NCI-H524 treated with DMSO at 0.1 percent for 48 hours (cell line): ENCODE data around the gene KBTBD4.
"Not testable (repeated sequence)": the region's sequence is repeated elsewhere in the genome, so short reads cannot be mapped to it uniquely, and the experiment has no call there.

Experiments used
- DNase-seq: peaks from one replicate; lab custom pipeline; 2025; lab: John Stamatoyannopoulos, UW

KBTBD4 gene

DNA sequence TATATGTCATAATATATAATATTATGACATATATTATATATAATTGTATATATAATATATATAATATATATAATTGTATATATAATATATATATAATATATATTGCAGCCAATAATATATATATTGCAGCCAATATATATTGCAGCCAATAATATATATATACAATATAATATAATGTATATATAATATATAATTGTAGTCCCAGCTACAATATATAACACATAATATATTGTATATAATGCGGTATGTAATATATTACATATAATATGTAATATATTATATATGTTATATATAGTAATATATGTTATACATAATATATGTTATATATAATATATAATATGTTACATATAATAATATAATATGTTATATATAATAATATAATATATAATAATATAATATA lies 20.1 kb downstream of the KBTBD4 start:
- no peak for DNase-seq

DNA sequence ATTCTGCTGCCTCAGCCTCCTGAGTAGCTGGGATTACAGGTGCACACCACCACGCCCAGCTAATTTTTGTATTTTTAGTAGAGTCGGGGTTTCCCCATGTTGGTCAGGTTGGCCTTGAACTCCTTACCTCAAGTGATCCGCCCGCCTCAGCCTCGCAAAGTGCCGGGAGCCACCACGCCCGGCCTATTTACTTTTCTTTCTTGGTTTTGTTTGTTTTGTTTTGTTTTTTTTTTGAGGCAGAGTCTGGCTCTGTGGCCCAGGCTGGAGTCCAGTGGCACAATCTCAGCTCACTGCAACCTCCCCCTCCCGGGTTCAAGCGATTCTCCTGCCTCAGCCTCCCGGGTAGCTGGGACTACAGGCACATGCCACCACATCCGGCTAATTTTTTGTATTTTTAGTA lies 21.8 kb downstream of the KBTBD4 start:
- DNase-seq = not testable (repeated sequence)

DNA sequence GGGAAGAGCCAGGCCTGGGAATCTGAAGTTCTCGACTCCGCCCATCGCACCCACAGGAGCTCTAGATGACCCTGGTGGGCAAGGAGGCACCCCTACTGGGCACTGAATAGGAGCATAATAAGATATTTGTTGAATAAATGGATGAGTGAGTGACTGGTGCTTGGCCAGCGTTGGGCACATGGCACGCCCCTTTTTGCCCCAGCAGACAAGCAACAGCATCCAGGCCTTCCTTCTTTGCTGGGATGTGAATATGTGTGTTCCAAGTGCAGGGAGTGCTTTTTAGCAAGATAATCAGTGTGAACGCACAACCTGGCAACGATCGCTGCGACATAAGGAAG lies 25.4 kb downstream of the KBTBD4 start:
- DNase-seq = no peak

DNA sequence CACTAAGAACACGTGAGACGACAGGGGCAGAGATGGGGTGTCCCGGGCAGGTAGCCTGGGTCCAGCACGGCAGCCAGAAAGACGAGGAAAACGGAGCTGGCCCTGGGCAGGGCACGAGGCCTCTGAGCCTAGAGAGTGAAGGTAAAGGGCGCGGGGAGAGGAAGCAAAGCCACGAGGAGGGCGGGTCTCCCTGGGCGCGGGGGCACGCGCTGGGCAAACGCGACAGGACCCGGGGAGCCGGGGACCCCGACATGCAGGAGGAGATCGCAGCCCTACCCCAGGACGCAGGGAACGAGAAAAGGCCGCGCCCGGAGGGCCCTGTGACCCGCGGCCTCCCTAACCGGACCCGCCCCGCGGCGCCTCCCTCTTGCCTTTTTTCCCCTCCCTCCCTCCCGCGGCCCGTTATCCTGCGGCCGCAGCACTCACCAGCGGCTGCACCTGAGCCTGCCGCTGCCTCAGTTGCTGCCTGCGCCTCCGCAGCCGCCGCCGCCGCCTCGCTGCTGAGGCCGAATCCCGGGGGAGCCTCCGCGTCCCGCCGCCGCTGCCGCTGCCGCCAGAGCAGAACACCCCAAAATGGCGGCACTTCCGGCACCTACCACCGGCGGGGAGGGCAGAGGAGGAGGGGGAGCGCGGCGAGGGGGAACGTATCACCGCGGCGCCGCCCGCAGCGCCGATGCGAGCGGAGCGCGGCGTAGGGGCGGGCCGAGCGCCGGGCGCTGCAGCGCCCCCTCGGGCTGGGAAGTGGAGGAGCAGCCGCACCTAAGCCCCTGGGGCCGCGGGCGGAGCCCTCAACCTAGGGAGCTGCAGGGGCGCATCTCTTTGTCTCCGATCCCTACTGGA lies 26.0 kb downstream of the KBTBD4 start, which contains the start of gene CELF1:
CELF1 (minus strand) TSS at position 567 of the 840 bp plus-strand sequence. CDS start 53,609 bp downstream, outside the sequence.
- peak; percentile 48 for DNase-seq

DNA sequence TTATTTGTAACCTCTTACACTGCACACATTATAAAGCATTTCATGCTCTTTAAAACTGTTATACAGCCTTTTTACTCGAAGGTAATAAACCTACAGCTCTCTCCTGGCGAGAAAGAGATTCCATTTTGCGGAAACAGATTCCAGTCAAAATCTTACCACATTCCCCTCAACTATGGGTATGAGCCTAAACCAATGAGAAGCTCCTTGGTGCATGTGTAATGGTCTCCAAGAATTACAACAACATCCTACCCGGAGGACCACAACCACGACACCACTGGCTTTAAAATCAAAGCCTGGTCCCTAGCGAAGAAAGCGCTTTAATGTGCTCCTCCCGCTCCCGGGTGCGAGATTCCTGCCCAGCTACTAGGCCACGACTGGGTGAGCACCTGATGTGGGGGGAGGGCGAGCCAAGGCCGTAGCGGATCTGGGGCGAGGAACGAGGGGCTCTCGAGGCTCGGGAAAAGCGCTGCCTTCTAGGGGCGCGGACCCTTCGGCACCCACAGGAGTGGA lies 26.7 kb downstream of the KBTBD4 start:
- DNase-seq = no peak

DNA sequence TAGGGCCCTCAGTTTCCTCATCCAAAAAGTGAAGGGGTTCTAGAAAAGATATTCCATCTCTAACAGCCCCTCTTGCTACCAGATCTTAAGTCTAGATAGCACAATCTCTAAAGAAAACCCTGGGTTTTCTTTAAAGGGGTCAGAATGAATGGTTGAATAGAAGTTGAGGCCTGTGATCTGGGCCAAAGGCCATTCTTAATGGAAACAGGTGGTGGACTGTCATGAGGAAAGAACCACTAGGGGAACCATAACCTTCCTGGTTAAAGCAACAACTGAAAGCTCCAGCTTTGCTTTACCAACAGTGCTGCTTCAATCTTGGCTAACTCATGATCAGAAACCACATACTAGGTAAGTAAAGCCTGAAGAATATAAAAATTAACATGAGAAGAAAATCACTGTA lies 27.7 kb downstream of the KBTBD4 start:
- DNase-seq = no peak

DNA sequence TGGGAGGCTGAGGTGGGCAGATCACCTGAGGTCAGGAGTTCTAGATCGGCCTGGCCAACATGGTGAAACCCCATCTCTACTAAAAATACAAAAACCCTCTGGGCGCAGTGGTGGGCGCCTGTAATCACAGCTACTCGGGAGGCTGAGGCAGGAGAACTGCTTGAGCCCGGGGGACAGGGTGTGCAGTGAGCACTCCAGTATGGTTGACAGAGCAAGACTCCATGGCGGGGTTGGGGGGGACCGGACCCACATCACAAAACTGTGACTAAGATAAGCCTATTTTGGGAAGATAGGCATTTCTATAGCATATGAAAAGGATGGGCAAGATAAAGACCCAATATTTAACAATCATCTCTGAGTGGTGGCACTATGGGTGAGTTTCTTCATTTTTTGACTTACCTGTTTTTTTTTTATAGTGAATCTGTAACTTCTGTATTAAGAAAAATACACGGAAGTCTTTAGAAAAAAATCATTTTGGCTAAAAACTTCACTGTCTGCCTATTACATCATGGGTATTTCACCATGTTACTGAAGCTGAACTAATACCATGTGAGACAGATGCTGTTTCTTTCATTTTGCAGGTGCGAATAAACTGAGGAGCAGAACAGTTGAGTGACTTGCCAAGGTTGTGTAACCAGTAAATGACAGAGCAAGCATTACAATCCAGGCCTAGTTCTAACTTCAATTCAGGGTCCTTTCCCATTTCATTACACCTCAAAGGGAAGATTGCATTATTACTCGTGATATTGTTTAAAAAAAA lies 28.3 kb downstream of the KBTBD4 start:
- no peak for DNase-seq

DNA sequence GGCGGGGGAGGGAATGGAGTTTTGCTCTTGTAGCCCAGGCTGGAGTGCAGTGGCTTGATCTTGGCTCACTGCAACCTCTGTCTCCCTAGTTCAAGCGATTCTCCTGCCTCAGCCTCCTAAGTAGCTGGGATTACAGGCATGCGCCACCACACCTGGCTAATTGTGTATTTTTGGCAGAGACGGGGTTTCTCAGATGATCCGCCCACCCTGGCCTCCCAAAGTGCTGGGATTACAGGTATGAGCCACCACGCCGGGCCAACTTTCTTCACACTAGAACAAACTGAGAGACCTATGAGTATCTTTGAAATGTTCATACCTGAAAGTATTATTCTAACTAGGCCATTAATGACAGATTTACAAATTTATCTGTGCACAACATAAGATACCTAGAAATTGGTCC lies 32.5 kb downstream of the KBTBD4 start:
- DNase-seq = not testable (repeated sequence)

DNA sequence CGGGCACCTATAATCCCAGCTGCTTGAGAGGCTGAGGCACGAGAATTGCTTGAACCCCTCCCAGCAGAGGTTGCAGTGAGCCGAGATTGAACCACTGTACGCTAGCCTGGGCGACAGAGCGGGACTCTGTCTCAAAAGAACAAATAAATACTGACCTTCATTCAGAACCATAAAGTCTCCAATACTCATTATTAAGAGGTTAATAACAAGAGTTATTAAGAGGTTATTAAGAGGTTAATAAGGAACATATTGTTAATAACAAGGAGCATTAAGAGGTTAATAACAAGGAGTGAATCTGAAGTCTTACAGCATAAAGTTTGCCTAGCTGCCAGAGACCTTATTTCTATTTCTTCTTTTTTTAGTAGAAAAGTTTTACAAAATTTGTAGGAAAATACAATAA lies 33.5 kb downstream of the KBTBD4 start:
- DNase-seq = no peak

DNA sequence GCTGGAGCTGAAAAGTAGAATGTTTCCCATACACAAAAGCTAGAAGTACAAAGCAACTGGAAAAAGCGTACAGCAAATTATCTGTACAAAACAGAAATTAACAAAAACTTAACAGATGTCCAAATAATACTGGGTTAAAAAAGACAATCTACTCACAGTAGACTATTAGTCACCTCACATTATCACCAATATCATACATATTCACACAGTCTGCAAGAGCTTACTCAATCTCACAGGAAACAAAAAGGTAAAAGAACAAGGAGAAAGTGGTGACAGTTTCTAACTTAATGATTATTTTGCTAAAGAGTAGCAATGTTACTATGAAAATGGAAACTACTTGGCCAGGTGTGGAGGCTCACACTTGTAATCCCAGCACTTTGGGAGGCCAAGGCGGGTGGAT lies 37.7 kb downstream of the KBTBD4 start:
- DNase-seq = no peak

DNA sequence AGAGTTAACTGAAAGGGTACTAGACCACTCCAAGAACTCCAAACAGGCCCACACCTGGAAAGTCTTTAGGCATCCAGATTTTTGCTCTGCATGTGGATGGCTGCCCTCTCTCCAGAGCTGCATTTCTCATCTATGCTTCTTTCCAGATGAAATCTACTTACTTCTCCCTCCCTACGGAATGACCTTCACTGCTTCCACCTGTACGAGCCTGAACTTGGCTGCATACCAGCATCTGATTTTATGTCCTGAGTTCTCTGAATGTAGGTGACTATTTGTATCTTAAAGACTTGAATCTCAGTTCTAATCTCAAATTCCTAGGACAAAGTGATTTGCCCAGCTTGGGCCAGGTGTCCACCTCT lies 39.1 kb downstream of the KBTBD4 start:
- no peak for DNase-seq

DNA sequence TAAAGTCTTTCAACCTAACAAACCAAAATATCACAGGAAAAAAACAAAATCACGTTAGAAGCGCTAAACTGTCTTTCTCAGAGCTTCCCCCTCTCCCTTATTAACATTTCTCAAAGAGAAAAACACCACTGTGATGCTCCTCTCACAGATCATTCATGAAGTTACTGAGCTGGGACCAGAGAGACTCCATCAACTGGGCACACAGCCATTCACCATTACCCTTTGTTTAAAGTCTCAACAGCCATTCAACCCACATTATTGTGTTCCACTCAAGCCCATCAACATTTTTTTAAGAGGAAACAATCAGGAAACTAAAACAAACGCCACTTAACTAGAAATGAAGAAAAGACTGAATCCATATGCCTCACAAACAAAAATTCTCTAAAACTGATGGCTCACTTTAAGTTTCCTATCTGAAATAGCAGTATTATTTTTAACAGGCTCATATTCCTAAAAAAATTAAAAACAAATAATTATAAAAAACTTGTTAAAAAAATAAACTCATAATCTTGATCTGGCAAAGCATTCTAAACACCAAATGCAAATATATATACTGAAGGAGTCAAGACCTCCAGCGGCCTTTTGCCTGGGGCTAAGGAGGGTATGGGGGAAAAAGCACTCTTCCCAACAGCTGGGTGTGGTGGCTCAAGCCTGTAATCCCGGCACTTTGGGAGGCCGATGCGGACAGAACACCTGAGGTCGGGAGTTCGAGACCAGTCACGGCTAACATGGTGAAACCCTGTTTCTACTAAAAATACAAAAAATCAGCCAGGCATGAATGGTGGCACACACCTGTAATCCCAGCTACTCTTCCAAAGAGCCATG lies 39.8 kb downstream of the KBTBD4 start:
- DNase-seq = no peak

DNA sequence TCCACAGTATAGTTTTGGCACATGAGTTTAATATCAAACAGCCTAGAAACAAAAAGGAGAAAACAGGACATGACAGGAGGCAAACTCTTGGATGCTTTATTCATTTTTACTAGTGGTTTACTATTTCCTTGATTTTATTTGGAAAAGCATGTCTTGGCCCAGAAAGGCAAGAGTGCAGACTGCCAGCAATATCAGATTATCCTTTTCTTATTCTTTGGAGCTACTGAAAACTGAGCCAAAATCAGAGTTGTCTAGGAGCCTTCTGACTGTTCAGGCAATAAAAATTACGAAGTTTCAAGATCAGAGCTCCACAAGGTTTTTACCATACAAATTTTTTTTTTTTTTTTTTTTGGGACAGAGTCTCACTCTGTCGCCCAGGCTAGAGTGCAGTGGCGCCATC lies 41.9 kb downstream of the KBTBD4 start:
- DNase-seq = no peak

DNA sequence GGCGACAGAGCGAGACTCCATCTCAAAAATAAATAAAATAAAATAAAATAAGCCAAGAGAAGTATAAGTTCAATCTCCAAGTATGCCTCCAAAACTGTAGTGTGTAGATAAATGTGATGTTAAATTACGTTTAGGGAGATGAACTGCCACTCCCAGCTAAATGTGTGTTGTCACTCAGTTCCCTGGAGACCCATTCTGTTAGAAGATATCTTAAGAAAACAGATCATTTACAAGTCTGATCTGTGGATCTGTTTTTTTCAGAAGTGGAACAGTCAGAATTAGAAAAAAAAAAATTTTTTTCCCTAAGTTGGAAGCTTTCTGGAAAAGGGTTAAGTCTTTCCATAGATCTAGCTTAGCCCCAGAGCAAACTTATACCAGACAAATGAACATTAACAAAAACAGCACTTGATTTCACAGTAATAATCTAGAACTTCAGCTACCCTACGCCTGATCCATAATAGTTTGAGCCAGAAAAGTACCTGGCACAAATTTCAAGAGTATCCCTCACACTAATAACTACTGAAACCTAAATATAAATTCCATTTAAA lies 44.0 kb downstream of the KBTBD4 start:
- no peak for DNase-seq

DNA sequence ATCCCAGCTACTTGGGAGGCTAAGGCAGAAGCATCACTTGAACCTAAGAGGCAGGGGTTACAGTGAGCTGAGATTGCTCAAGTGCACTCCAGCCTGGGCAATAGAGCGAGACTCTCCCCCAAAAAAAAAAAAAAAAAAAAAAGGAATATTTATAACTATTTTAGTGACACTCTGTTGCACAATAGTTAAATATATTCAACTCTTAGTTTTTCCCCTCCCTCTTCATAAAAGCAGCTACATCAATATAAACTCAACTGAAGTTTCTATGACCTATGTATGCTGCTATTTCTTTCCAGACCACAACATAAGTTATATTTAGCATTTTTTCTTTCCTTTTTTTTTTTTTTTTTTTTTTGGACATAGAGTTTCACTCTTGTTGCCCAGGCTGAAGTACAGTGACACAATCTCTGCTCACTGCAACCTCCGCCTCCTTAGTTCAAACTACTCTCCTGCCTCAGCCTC lies 45.0 kb downstream of the KBTBD4 start:
- DNase-seq = no peak

DNA sequence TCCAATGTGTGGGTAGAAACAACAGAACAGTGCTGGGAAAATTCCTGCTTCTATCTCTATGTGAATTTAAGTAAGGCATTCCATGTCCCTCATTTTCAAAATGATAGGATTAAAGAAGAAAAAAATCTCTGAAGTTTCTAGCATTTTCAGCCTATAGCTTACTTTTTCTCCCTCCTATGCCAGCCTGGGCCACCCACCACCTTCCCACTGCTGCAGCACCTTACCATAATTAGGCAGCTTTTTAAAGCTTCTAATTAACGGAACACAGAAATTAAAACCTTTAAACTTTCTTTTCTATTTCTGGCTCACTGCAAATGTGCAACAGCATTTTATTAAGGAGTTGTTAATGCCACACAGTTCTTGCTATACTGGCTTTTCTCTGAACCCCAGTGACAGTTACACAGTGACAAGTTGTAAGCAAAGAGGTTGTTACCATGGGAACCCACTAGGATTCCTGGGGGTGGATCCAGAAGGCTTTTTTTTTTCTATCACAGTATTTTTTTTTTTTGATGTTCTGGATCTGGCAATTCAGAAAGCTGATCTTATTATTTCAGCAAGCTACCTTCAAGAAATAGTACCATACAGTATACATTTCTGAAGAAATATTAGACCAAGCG lies 46.1 kb downstream of the KBTBD4 start:
- no peak for DNase-seq

DNA sequence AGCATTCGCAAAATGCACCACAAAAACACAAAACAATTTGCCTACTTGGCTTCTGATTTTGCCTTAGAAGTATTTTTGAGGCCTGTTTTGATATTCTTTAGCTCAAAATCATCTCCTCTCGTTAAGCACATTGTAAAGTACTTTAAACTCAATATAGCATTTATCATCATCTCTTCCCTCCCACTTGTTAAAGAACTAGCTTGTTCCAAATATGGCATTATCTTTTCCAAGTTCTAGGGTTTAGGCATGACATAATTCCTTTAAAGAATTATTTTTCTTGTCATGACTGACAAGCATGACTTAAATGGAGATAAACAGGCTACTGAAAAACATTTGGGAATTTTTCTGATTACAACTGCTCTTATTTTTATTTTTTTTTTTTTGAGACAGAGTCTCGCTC lies 47.1 kb downstream of the KBTBD4 start:
- DNase-seq = no peak

DNA sequence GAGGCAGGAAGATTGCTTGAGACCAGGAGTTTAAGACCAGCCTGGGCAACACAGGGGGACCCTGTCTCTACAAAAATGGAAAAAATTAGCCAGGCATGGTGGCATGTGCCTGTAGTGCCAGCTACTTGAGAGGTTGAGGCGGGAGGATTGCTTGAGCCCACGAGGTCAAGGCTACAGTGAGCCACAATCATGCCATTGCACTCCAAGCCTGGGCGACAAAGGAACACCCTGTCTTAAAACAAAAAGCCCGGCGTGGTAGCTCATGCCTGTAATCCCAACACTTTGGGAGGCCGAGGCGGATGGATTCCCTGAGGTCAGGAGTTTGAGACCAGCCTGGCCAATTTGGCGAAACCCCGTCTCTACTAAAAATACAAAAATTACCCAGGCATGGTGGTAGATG lies 48.0 kb downstream of the KBTBD4 start:
- DNase-seq = not testable (repeated sequence)

DNA sequence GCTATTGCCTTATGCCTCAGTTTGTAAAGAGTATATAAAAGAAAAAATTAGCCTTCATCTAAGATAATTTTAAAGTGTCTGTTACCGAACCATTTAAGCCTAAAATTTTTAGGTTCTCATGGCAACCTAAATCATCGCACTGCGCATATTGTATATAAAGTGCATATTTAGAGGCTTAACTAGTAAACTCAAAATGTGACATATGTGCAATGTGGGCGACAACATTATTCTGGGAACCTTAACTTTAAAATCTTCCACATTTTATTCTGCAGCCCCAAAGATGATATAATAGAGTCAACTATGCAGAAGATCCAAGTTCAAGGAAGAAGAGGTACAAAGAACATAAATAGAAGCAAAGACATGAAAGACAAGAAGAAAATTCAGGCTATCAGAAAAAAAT lies 48.8 kb downstream of the KBTBD4 start:
- no peak for DNase-seq

DNA sequence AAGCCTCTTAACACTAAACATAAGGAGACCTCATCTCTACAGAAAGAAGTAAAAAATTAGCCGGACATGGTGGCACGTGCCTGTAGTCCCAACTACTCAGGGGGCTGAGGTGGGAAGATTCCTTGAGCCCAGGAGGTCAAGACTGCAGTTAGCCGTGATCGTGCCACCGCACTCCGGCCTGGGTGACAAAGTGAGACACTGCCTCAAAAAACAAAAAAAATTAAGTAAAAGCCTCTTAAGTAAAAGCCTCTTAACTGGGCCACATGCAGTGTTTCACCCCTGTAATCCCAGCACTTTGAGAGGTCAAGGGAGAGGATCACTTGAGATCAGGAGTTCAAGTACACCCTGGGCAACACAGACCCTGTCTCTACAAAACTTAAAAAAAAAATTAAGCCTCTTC lies 51.6 kb downstream of the KBTBD4 start:
- no peak for DNase-seq

DNA sequence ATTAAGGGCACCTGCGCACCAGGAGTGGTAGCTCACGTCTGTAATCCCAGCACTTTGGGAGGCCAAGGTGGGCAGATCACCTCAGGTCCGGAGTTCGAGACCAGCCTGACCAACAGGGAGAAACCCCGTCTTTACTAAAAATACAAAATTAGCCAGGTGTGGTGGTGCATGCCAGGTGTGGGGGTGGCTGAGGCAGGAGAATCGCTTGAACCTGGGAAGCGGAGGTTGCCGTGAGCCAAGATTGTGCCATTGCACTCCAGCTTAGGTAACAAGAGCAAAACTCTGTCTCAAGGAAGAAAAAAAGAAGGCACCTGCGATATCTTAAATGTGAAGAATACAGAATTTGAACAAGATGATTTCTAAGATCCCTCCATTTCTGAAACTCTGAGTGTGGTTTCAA lies 52.7 kb downstream of the KBTBD4 start:
- DNase-seq = not testable (repeated sequence)
